HepG2 (cell line): ENCODE results near the gene DDRGK1. TPM values are rescaled to one million over a fixed set of nuclear protein-coding genes. Genes with fewer than 3 reads are reported as not detected.

Source experiments
- CBFB ChIP-seq: sonication (generic); formaldehyde crosslinking; IDR thresholded peaks from 2 replicates; pipeline ENCODE4 v1.4.0; 2020; ENCODE audit warnings: missing genetic modification reagents
- KMT2A ChIP-seq: sonication (generic); formaldehyde crosslinking; IDR thresholded peaks from 2 replicates; pipeline ENCODE4 v1.4.0; 2020; ENCODE audit warnings: missing genetic modification reagents
- MXD3 ChIP-seq: IDR thresholded peaks from 2 replicates; pipeline ENCODE4 v1.6.1; 2016; ENCODE audit warnings: mild to moderate bottlenecking, missing biosample characterization, missing genetic modification reagents
- NFE2L2 ChIP-seq: fragments of 150-350 bp; IDR thresholded peaks from 2 replicates; pipeline ENCODE4 v1.6.1; 2014; ENCODE audit warnings: low read length
- NFIB ChIP-seq: sonication (generic); formaldehyde crosslinking; IDR thresholded peaks from 2 replicates; pipeline ENCODE4 v1.9.0; 2021; ENCODE audit warnings: missing genetic modification reagents, mild to moderate bottlenecking, borderline replicate concordance
- SMAD3 ChIP-seq: sonication (generic); formaldehyde crosslinking; IDR thresholded peaks from 2 replicates; pipeline ENCODE4 v1.4.0; 2020; ENCODE audit warnings: missing genetic modification reagents
- U2AF1 ChIP-seq: fragments of 200-400 bp; formaldehyde crosslinking; optimal IDR thresholded peaks from 2 replicates; pipeline ENCODE3; 2017; ENCODE audit warnings: mild to moderate bottlenecking, low read depth, low read length
- ZBTB46 ChIP-seq: sonication (generic); formaldehyde crosslinking; IDR thresholded peaks from 2 replicates; pipeline ENCODE4 v1.4.0; 2020; ENCODE audit warnings: mild to moderate bottlenecking, missing genetic modification reagents, borderline replicate concordance
- ZNF225 ChIP-seq: sonication (generic); formaldehyde crosslinking; IDR thresholded peaks from 2 replicates; pipeline ENCODE4 v1.4.0; 2020; ENCODE audit warnings: mild to moderate bottlenecking, missing genetic modification reagents
- ZNF232 ChIP-seq: sonication (generic); formaldehyde crosslinking; IDR thresholded peaks from 2 replicates; pipeline ENCODE4 v1.4.0; 2020; ENCODE audit warnings: missing genetic modification reagents, borderline replicate concordance
- ZNF616 ChIP-seq: sonication (generic); formaldehyde crosslinking; IDR thresholded peaks from 2 replicates; pipeline ENCODE4 v1.5.0; 2020; ENCODE audit warnings: low read depth, mild to moderate bottlenecking, missing genetic modification reagents
- ZUFSP ChIP-seq: sonication (generic); formaldehyde crosslinking; IDR thresholded peaks from 2 replicates; pipeline ENCODE4 v1.9.0; 2021; ENCODE audit warnings: missing genetic modification reagents, mild to moderate bottlenecking, borderline replicate concordance
- polyA plus RNA-seq, 8 experiments: library from polyadenylated mRNA; depleted of rRNA in 3 of 8; stranded (reverse) in 7 of 8; unstranded in 1 of 8; fragments of >200 nt; fragmentation: Illumina TruSeq in 4 of 8; extraction: Trizol in 4 of 8; gene quantifications; 2 replicates each; pipeline versions ENCODE4 v1.2.1 to v1.2.3, GENCODE V29; 2011 to 2016; ENCODE audit warnings: low read depth in 4 of 8, missing spikeins in 1 of 8, mixed read lengths in 1 of 8; ENCODE audit not compliant: insufficient read depth in 1 of 8
- total RNA-seq, 5 experiments: library from RNA; depleted of rRNA; stranded (reverse); fragments of >200 nt; fragmentation: Illumina TruSeq; extraction: Trizol; gene quantifications; 2 replicates each; pipeline ENCODE4 v1.2.3, GENCODE V29; 2016; ENCODE audit warnings: low read depth in 1 of 5
- TF ChIP-seq, protein P1 (sequence below): sonication (generic); formaldehyde crosslinking; IDR thresholded peaks from 2 replicates; pipeline ENCODE4 v1.4.0; 2020; ENCODE audit warnings: missing genetic modification reagents
- TF ChIP-seq, protein P2 (sequence below): sonication (generic); formaldehyde crosslinking; IDR thresholded peaks from one replicate; pipeline ENCODE4 v1.5.1; 2020; ENCODE audit warnings: mild to moderate bottlenecking, missing genetic modification reagents; ENCODE audit errors: not compliant biosample characterization

Gene DDRGK1
- total and polyA plus RNA-seq, 2 of the 13 experiments (the other 11 are each of a cell fraction or from before 2014, with no cell fraction given) = 96.7 to 149 TPM

DNA sequence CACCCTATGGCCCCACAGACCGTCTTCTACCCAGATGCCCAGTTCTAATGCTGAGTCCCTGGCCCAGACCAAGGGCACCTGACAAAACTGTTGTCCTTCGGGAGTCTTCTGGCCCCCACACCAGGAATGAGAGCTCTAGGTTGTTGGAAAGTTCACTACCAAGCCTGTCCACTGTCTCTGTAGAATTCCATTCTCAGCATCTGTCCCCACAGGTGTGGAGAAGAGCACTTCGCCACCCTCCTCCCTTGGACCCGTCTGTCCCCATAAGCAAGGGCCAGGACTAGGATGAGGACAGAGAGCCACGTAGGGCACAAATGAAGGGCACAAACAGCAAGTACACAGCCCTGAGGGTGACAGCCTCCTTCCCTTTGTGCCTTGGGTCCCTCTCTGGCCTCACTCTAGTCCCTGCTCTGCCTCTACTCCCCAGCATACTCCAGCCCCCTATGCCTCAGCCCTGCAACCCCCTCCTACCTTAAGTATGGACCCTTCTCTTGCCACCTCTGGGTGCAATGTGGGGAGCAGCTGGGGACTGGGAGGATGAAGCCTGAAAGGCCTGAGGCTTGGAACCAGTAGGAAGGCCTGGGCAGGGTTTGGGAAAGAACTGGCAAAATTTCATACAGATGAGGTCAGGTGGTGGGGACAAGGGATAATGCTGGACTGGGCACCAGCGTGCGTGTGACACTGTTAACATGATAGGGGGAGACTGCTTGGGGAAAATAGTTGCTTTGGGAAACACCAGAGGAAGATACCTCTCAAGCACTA, 35.5 kb downstream of the DDRGK1 start (continued):
- TF ChIP-seq, protein P1, sequence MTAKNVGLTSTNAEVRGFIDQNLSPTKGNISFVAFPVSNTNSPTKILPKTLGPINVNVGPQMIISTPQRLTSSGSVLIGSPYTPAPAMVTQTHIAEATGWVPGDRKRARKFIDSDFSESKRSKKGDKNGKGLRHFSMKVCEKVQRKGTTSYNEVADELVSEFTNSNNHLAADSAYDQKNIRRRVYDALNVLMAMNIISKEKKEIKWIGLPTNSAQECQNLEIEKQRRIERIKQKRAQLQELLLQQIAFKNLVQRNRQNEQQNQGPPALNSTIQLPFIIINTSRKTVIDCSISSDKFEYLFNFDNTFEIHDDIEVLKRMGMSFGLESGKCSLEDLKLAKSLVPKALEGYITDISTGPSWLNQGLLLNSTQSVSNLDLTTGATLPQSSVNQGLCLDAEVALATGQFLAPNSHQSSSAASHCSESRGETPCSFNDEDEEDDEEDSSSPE = 0 out of 2 replicates have a peak, but pooled peaks have one; percentile 15
- TF ChIP-seq KMT2A (0 out of 2 replicates have a peak, but pooled peaks have one; percentile 2), ZNF232 (CRISPR knock-in tag) (0 out of 2 replicates have a peak, but pooled peaks have one; percentile 2), SMAD3 (CRISPR knock-in tag) (no peak), U2AF1 (peak; percentile 53), MXD3 (CRISPR knock-in tag) (0 out of 2 replicates have a peak, but pooled peaks have one; percentile 6), NFIB (no peak), ZNF616 (CRISPR knock-in tag) (0 out of 2 replicates have a peak, but pooled peaks have one; percentile 51), ZUFSP (CRISPR knock-in tag) (no peak), NFE2L2 (0 out of 2 replicates have a peak, but pooled peaks have one; percentile 3), ZBTB46 (CRISPR knock-in tag) (no peak), ZNF225 (CRISPR knock-in tag) (peak; percentile 17; the same call in 1 of the 2 replicates), CBFB (no peak)
- TF ChIP-seq, protein P2, sequence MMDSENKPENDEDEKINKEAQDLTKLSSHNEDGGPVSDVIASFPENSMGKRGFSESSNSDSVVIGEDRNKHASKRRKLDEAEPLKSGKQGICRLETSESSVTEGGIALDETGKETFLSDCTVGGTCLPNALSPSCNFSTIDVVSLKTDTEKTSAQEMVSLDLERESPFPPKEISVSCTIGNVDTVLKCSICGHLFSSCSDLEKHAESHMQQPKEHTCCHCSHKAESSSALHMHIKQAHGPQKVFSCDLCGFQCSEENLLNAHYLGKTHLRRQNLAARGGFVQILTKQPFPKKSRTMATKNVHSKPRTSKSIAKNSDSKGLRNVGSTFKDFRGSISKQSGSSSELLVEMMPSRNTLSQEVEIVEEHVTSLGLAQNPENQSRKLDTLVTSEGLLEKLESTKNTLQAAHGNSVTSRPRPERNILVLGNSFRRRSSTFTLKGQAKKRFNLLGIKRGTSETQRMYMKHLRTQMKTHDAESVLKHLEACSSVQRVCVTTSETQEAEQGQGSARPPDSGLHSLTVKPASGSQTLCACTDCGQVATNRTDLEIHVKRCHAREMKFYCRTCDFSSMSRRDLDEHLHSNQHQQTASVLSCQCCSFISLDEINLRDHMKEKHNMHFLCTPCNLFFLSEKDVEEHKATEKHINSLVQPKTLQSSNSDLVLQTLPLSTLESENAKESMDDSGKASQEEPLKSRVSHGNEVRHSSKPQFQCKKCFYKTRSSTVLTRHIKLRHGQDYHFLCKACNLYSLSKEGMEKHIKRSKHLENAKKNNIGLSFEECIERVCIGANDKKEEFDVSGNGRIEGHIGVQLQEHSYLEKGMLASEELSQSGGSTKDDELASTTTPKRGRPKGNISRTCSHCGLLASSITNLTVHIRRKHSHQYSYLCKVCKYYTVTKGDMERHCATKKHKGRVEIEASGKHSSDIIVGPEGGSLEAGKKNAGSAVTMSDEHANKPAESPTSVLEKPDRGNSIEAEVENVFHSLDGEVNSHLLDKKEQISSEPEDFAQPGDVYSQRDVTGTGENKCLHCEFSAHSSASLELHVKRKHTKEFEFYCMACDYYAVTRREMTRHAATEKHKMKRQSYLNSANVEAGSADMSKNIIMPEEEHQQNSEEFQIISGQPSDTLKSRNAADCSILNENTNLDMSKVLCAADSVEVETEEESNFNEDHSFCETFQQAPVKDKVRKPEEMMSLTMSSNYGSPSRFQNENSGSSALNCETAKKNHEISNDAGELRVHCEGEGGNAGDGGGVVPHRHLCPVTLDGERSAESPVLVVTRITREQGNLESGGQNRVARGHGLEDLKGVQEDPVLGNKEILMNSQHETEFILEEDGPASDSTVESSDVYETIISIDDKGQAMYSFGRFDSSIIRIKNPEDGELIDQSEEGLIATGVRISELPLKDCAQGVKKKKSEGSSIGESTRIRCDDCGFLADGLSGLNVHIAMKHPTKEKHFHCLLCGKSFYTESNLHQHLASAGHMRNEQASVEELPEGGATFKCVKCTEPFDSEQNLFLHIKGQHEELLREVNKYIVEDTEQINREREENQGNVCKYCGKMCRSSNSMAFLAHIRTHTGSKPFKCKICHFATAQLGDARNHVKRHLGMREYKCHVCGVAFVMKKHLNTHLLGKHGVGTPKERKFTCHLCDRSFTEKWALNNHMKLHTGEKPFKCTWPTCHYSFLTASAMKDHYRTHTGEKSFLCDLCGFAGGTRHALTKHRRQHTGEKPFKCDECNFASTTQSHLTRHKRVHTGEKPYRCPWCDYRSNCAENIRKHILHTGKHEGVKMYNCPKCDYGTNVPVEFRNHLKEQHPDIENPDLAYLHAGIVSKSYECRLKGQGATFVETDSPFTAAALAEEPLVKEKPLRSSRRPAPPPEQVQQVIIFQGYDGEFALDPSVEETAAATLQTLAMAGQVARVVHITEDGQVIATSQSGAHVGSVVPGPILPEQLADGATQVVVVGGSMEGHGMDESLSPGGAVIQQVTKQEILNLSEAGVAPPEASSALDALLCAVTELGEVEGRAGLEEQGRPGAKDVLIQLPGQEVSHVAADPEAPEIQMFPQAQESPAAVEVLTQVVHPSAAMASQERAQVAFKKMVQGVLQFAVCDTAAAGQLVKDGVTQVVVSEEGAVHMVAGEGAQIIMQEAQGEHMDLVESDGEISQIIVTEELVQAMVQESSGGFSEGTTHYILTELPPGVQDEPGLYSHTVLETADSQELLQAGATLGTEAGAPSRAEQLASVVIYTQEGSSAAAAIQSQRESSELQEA (CRISPR knock-in tag) = peak; percentile 18
